ELR (cell line): Measurements from ENCODE around the gene LSM2.
A peak's percentile ranks its signal among the peaks of the same experiment; 100 is the strongest.

Experiments
- DNase-seq: peaks from one replicate; pipeline ENCODE4 v3.0.0-alpha.2; 2015; ENCODE audit warnings: low read depth

The LSM2 gene

DNA sequence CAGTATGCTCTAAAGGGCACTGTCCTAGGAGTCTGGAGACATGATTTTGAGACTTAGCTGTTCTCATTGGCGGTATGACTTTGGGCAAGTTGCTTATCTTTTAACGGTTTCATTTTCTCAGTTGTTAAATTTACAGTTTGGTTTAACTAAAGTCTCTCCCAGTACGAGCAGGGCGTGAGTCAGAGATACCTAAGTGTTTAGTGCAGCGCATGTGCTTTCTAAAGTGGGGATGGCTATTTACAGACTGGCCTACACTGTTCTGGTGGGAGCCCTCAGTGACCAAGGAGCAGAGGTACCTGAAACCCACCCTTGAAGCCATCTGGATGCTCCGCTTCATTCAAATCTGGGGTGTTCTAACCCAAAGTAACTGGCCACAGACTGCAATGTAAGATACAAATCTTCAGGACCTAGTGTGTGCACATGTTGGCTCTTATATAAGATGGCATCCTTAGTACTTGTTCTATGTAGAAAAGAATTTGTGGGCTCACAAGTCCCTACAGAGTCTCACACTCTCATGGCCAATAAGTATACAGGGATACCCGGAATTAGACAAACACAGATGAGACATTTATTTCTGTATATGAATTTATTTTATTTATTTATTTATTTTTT lies 56.2 kb downstream of the LSM2 start:
- DNase-seq: peak; percentile 90

DNA sequence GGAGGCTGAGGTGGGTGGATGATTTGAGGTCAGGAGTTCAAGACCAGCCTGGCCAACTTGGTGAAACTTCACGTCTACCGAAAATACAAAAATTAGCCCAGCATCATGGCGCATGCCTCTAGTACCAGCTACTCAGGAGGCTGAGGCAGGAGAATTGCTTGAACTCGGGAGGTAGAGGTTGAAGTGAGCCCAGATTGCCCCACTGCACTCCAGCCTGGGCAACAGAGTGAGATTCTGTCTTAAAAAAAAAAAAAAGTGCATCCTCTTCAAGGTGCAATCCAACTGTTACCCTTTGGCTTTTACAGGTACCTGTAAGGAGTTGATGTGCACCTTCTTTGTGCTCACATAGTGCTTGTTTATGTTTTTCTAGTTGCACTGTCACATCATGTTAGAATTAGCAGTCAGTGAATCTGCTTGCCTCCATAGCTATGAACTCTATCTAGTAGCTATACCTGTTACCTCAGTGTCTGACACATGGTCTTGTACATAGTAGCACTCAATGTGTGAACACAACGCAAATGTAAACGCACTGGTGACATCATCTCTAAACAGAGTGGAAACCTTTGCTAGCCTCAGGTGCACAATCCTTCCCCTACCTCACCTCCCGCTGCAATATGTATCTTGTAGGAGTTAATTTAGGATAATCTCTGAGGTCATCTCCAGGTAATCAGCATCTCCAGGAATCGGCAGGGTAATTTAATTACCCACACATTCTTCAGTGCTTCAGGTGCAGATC lies 57.3 kb downstream of the LSM2 start:
- DNase-seq: no peak
